Measurements from ENCODE around the gene AP2A2.

Gene AP2A2

GRCh38 chr11:1029654-1030053 lies 104.0 kb downstream of the AP2A2 start:
- DNase-seq (ENCODE audit: low spot score), result no peak

DNA sequence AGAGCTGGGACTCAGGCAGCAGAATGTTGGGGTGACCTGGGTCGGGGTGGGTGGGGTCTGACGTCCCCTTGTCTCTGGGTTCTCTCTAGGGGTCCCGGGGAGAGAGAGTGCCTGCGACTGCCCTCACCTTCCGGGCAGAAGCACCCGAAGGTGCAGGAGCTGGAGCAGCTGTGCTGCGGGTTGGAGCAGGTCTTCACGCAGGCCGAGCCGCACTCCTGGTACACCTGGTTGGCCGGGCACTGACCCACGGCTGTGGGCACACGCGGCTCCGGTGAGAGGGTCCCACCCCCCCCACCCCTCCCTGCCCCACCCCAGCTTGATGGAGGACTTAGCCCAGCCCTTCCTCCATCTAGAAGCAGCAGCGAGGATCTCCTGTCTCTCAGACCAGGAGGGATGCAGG lies 104.4 kb downstream of the AP2A2 start:
- no peak for DNase-seq (ENCODE audit: low spot score)

- DNase-seq (ENCODE audit: low spot score), result no peak
These were observed 104.9 kb downstream of the AP2A2 start for GRCh38 chr11:1030556-1030955.

DNA sequence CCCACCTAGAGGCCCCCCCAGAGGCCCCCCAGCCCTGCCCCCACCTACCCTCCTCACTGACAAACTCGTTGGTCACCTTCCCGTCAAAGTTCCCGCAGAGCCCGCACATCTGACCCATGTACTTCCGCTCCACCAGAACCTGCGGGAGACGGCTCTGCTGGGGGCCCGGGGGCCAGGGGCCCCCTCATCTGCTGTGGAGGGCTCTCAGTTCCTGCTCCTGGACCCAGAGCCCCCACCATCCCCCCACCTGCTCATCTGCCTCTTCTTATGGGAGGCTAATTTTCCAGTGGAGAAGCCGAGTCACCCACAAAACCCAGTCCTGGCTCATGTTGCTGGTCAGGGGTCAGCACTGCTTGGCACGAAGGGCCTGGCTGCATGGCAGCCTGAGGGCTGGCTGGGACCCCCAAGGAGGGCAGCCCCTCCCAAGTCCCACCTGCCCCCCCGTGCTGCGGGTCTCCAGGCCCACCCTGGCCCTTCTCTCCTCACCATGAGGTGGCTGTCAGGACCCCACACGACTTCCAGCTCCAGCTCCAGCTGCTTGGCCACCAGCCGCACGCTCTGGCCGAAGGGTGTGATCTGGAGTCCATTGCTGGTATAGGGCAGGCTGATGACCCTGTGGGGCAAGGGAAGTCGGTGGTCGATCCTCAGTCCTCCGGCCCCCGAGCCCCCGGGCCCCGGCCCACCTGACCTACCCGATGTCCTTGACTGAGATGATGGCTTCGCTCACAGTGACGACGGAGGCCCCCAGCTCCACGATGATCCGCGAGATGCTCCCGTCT lies 105.6 kb downstream of the AP2A2 start:
- no peak for DNase-seq (ENCODE audit: low spot score)

- no peak for DNase-seq (ENCODE audit: low spot score)
These were observed 106.7 kb downstream of the AP2A2 start for GRCh38 chr11:1032310-1032891.

DNA sequence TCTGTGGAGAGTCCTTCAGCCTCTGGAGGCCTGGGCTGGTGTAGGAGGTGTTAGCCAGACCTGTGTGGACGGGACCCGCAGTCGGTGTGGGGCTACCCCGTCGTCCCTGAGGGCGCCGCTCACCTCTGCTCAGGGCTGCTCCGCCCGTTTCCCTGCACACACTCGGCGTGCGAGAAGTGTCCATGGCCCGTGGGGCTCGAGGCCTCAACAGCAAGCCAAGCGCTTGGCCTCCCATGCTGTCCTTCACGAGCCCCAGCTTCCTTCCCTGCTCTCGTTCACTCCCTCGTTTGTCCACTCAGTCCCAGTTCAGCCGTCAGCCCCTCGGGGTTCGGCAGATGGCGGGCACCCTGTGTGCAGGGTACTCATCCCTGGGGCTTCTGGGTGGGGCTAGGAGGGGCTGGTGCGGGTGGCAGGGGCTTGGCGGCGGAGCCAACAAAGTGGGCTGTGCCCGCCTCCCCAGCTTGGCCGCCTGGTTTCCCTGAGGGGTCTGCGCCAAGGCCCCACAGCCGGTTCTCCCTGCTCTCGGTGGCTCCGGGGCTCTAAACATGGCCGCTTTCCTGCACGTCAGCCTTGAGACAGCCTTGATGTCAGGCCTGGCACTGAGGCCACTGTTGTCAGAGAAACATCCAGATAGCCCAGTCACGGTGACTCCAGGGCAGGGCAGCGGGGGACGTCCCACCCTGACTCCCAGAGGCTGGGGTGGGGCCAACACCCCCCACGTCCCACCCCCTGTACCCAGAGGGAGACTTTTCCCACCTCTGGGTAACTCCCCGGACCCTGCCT lies 107.5 kb downstream of the AP2A2 start:
- DNase-seq (ENCODE audit: low spot score), result no peak

GRCh38 chr11:1034001-1034400 lies 108.3 kb downstream of the AP2A2 start:
- no peak for DNase-seq (ENCODE audit: low spot score)

GRCh38 chr11:1034456-1035295 lies 109.0 kb downstream of the AP2A2 start:
- no peak for DNase-seq (ENCODE audit: low spot score)

GRCh38 chr11:1035577-1036283 lies 110.1 kb downstream of the AP2A2 start:
- DNase-seq (ENCODE audit: low spot score), result no peak

GRCh38 chr11:1036303-1036923 lies 110.7 kb downstream of the AP2A2 start, which contains the start of gene MUC6:
MUC6 (minus strand) TSS chr11:1036718; CDS start chr11:1036655, 63 bp downstream.
- no peak for DNase-seq (ENCODE audit: low spot score)

DNA sequence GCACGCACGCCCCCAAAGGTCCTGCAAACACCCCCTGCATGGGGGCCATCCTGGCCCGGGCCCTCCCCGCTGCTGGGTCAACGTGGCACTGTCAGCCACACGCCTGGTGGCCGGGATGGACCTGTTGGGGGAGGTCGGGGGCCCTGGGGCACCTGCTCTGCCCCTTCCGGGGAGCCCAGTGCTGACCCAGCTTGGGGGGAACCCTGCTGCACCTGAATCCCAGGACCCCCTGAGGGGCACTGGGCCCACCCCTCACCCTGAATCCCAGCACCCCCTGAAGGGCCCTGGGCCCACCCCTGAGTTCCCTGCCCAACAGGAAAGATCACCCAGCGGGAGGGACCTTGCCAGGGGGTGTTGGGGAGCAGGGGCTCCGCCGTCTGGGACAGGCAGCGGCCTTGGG lies 111.3 kb downstream of the AP2A2 start:
- DNase-seq (ENCODE audit: low spot score), result no peak

DNA sequence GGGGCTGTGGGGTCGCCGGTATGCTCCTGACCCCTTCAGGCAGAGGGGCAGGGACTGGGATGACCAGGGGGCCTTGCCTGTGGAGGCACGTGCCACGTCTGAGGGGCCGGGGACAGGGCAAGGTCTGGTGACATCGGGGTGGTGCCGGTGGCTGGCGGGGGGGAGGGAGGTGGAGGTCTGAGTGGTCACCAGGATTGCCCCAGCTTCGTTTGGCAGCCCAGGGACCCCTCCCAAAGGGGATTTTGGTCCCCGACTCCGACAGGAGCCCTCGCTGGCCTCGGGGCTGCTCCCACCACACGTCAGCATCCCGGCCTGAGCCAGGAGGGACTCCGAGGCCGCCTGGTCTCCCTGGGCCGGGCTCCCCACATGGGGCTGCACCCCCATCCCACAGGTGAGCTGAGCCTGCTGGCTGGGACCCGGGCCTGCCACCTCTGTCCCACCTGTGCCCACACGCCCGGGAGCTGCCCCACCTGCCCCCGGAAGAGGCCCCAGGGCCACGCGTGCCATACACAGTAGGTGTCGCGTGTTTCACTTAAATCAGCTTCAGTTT lies 111.9 kb downstream of the AP2A2 start:
- DNase-seq (ENCODE audit: low spot score), result no peak

GRCh38 chr11:1038361-1038760 lies 112.7 kb downstream of the AP2A2 start:
- no peak for DNase-seq (ENCODE audit: low spot score)

DNA sequence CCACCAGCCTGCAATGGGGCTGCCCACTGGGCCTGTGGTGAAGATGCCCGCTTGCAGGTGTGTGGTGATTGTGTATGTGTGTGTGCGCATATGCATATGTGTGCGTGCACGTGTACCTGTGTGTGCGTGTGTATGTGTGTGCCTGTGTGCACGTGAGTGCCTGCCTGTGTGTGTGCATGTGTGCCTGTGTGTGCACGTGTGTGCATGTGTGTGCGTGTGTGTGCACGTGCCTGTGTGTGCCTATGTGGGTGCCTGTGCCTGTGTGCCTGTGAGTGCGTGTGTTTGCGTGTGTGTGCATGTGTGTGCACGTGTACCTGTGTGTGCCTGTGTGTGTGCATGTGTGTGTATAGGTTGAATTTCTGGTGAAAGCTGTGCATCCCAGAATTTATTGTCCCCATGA lies 113.3 kb downstream of the AP2A2 start:
- no peak for DNase-seq (ENCODE audit: low spot score)

DNA sequence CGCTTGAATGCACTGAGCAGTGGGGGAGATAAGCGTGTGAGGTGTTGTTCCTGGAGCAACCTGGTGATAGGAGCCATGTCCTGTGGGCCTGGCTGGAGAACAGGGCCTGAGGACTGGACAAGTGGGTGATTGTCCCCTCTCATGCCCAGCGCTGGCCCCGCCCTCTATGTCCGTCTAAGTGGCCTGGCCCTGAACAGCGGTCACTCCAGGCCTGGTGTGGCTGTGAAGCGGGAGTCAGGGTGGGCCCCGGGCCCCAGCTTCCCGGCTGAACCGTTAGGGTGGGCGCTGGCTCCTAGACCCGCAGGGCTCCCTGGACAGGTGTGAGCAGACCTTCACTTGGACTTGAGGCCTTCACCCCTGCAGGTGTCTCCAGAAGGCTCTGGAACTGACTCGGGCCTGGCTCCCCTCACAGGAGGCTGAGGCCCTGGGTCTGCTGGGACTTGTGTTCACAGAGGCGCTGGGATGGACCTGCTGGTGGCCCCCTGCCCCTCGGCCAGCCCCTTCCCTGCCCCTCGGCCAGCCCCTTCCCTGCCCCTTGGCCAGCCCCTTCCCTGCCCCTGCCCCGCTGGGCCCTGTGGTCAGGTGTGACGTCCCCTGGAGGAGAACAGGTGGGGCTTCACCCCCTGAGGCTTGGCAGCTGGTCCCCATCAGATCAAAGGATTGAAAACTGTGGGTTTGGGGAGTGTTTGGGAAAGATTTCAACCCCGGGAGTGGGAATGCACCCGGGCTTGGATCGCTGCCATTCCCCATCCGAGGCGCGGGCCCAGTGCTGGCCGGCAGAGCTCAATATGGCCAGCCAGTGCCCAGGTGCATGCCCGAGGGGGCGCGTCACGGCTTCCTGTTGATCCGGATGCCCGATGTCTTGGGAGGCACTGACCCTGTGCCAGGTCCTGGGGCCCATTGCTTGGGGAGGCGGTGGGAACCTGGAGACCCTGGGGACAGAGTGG lies 114.1 kb downstream of the AP2A2 start:
- no peak for DNase-seq (ENCODE audit: low spot score)

GRCh38 chr11:1040428-1041148 lies 114.9 kb downstream of the AP2A2 start:
- no peak for DNase-seq (ENCODE audit: low spot score)

- no peak for DNase-seq (ENCODE audit: low spot score)
These were observed 115.4 kb downstream of the AP2A2 start for GRCh38 chr11:1041149-1041467.

DNA sequence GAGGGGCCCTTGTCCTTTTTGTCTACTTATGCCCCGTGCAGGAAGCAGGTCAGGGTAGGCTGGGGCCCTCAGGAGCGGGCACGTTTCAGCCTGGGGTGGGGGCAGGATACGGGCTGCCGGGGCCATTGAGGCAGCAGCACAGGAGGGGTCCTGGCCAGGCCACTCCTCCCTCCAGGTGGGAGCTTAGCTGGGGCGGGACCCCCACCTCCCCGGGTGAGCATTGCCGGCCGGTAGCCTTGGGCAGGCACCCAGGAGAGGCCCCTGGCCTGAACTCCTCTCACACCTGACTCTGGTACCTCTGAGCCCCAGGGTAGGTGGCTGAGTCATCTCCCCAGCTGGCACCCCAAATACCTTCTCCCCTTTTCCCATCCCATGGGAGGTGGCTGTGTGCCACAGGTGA lies 115.8 kb downstream of the AP2A2 start:
- DNase-seq (ENCODE audit: low spot score), result no peak

All from pons (tissue), 1 donor.